DND-41 (cell line): ENCODE data around the gene HNRNPLL.
A peak's percentile ranks its signal among the peaks of the same experiment; 100 is the strongest.

Experiments used
- ATAC-seq: fragments of 200-7000 bp; cut with Tn5 transposase; 3 replicates; pipeline ENCODE4 v1.9.1; 2021; ENCODE audit warnings: low read depth; ENCODE audit not compliant: insufficient read depth
- DNase-seq: peaks from one replicate; pipeline ENCODE4 v3.0.0-alpha.2; 2020
- H2AFZ ChIP-seq: 2 replicates; pipeline ENCODE4 v1.6.0; 2012; ENCODE audit warnings: low read depth, low read length
- H3K27ac ChIP-seq: 2 replicates; pipeline ENCODE4 v1.5.1; 2012; ENCODE audit warnings: low read length, inconsistent platforms
- H3K27me3 ChIP-seq: fragments of 200-600 bp; sonication (generic); 2 replicates; pipeline ENCODE4 v1.6.0; 2012; ENCODE audit warnings: low read length, mild to moderate bottlenecking, inconsistent platforms; ENCODE audit not compliant: insufficient read depth, poor library complexity
- H3K36me3 ChIP-seq: 2 replicates; pipeline ENCODE4 v1.5.1; 2012; ENCODE audit warnings: low read length, inconsistent platforms; ENCODE audit not compliant: insufficient read depth
- H3K4me1 ChIP-seq: 2 replicates; pipeline ENCODE4 v1.5.1; 2012; ENCODE audit warnings: mild to moderate bottlenecking, low read length; ENCODE audit not compliant: insufficient read depth
- H3K4me2 ChIP-seq: 2 replicates; pipeline ENCODE4 v1.6.0; 2012; ENCODE audit warnings: mild to moderate bottlenecking, moderate library complexity, low read length, inconsistent platforms; ENCODE audit not compliant: insufficient read depth
- H3K4me3 ChIP-seq, 2 experiments: fragments of 200-600 bp in 1 of 2; shearing (Covaris generic) in 1 of 2; 2 replicates each; pipeline ENCODE4 v1.5.1; 2012 to 2016; ENCODE audit warnings: inconsistent platforms in 2 of 2, low read length in 2 of 2, mild to moderate bottlenecking in 2 of 2, low read depth in 1 of 2, moderate library complexity in 1 of 2
- H3K79me2 ChIP-seq: 2 replicates; pipeline ENCODE4 v1.6.0; 2012; ENCODE audit warnings: low read length, inconsistent platforms; ENCODE audit not compliant: insufficient read depth
- H3K9ac ChIP-seq: 2 replicates; pipeline ENCODE4 v1.6.0; 2012; ENCODE audit warnings: low read depth, mild to moderate bottlenecking, inconsistent platforms, low read length, moderate library complexity
- H3K9me3 ChIP-seq: 2 replicates; pipeline ENCODE4 v1.5.1; 2012; ENCODE audit warnings: low read length, moderate library complexity, mild to moderate bottlenecking, inconsistent platforms; ENCODE audit not compliant: insufficient read depth, severe bottlenecking
- H4K20me1 ChIP-seq: 2 replicates; pipeline ENCODE4 v1.6.0; 2012; ENCODE audit warnings: low read length; ENCODE audit not compliant: insufficient read depth
- CTCF ChIP-seq: IDR thresholded peaks from 2 replicates; pipeline ENCODE4 v1.5.1; 2012; ENCODE audit warnings: borderline replicate concordance, low read length, moderate library complexity, mild to moderate bottlenecking; ENCODE audit not compliant: poor library complexity, severe bottlenecking; ENCODE audit errors: extremely low read depth
- EZH2 ChIP-seq: IDR thresholded peaks from 3 replicates; pipeline ENCODE4 v1.6.1; 2012; ENCODE audit warnings: borderline replicate concordance, low read depth, mild to moderate bottlenecking, moderate library complexity, low read length, inconsistent platforms; ENCODE audit not compliant: severe bottlenecking

Gene HNRNPLL

GRCh38 chr2:38603402-38604290 lies 918 bp upstream of the HNRNPLL start:
- ATAC-seq (peak; percentile 70), DNase-seq (peak; percentile 90)
- H3K27me3 ChIP-seq = no peaks in the 10 kb centered on the region
- peak overlapping the region; percentile 96 for H3K9ac ChIP-seq
- TF ChIP-seq CTCF (peak; percentile 97), EZH2 (no peak)
- peak overlapping the region; percentile 82 for H3K4me2 ChIP-seq
- H3K79me2 ChIP-seq = peaks cover 42% of the 10 kb centered on the region
- peak overlapping the region; percentile 78 for H2AFZ ChIP-seq
- peak overlapping the region; percentile 87 to 94; a peak in 3 of 4 replicates for H3K4me3 ChIP-seq
- H3K36me3 ChIP-seq = peaks cover 7% of the 10 kb centered on the region; the same call in 1 of the 2 replicates
- peaks cover 55% of the 10 kb centered on the region for H3K4me1 ChIP-seq
- peak overlapping the region; percentile 96 for H3K27ac ChIP-seq
- H4K20me1 ChIP-seq = peaks cover 25% of the 10 kb centered on the region
- H3K9me3 ChIP-seq = no peaks in the 10 kb centered on the region

GRCh38 chr2:38602136-38602731 lies 494 bp downstream of the HNRNPLL start:
- peak overlapping the region; percentile 82 for H3K4me2 ChIP-seq
- no peak for TF ChIP-seq CTCF
- TF ChIP-seq EZH2 = no peak
- H3K79me2 ChIP-seq = peaks cover 56% of the 10 kb centered on the region
- H3K36me3 ChIP-seq = peaks cover 7% of the 10 kb centered on the region; the same call in 1 of the 2 replicates
- H3K9ac ChIP-seq = peak overlapping the region; percentile 96
- peaks cover 48% of the 10 kb centered on the region for H3K4me1 ChIP-seq
- H3K4me3 ChIP-seq = peak overlapping the region; percentile 87 to 94
- no peaks in the 10 kb centered on the region for H3K9me3 ChIP-seq
- H2AFZ ChIP-seq = peak overlapping the region; percentile 83
- ATAC-seq = peak; percentile 15
- peaks cover 32% of the 10 kb centered on the region for H4K20me1 ChIP-seq
- peak; percentile 57 for DNase-seq
- H3K27me3 ChIP-seq = no peaks in the 10 kb centered on the region
- H3K27ac ChIP-seq = peak overlapping the region; percentile 94

GRCh38 chr2:38601463-38602135 lies 1.1 kb downstream of the HNRNPLL start:
- TF ChIP-seq EZH2 (no peak), CTCF (no peak)
- H2AFZ ChIP-seq = peak overlapping the region; percentile 83
- DNase-seq = no peak
- H3K4me2 ChIP-seq = peak overlapping the region; percentile 82
- H3K27ac ChIP-seq = peak overlapping the region; percentile 94
- peak overlapping the region; percentile 96 for H3K9ac ChIP-seq
- H3K27me3 ChIP-seq = no peaks in the 10 kb centered on the region
- peaks cover 36% of the 10 kb centered on the region for H4K20me1 ChIP-seq
- peaks cover 7% of the 10 kb centered on the region; the same call in 1 of the 2 replicates for H3K36me3 ChIP-seq
- H3K4me3 ChIP-seq = peak overlapping the region; percentile 87 to 94
- H3K9me3 ChIP-seq = no peaks in the 10 kb centered on the region
- peaks cover 47% of the 10 kb centered on the region for H3K4me1 ChIP-seq
- H3K79me2 ChIP-seq = peaks cover 62% of the 10 kb centered on the region
- peak; percentile 0; the same call in 1 of the 3 replicates for ATAC-seq
